ENCODE data around the gene GRK5.

The GRK5 gene

DNA sequence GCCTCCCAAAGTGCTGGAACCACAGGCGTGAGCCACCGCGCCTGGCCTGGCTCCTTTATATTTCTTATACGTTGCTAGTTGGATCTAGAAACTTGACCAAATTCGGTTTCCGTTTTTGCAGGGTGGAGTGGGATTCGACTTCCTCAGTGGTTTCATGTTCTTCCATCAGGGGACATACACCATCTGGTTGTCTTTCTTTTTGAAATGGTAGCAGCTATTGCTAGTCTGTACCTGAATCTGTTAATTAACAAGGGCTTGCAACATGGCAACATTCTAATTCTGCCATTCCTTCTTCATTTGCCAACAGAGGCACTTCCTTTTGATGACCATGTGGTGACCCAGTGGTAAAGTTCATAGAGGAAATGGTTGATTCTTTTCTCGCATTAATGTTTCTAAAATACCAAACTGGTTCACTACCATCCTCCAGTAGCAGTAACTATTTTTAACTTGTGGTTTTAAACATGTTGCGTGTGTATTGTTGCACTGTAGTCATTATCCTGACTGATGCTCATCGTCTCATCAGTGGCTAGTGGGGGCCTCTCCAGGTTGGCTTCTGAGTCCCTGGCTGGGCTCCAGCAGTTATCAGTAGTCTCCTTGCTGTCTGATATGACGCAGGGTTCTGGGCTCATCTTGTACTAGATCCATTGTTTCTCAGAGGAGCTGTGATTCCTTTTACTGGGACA is 175.9 kb downstream of the GRK5 start:
- DNase-seq (ENCODE audit: low spot score): no peak

DNA sequence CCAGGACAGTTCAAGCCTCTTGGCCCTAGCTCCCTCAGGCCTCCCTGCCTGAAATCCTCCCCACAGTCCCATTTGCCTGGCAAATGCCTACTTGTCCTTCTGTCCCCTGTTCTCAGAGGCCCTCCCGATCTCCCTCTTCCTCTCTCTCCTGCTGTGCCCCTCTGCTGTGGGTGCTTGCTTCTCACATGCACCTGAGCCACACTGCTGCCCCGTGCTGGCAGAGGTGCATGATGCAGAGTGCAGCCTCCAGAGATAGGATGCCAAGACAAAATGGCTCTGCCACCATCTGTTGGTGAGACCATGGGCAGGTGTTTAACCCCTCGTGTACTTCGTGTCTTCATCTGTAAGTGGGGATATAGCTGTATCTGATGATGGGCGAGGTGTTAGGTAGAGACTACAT is 176.8 kb downstream of the GRK5 start:
- DNase-seq (ENCODE audit: low spot score): no peak

DNA sequence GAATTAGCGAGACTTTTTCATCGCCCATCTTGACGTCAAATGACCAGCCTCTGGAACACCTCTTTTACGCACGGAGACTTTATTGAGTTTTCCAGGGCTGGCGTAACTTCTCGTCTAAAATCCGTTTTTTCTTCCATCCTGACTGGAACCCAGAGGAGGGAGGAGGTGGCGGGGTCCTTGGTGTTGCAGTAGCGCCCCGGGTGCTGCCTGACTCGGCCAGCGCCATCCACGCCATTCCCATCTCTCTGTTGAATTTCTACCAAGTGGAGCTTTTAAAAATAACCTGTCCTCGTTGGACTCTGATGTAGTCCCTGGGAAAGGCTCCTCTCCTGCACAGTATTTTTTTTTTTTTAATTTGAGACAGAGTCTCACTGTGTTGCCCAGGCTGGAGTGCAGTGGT is 179.3 kb downstream of the GRK5 start:
- DNase-seq (ENCODE audit: low spot score): no peak

DNA sequence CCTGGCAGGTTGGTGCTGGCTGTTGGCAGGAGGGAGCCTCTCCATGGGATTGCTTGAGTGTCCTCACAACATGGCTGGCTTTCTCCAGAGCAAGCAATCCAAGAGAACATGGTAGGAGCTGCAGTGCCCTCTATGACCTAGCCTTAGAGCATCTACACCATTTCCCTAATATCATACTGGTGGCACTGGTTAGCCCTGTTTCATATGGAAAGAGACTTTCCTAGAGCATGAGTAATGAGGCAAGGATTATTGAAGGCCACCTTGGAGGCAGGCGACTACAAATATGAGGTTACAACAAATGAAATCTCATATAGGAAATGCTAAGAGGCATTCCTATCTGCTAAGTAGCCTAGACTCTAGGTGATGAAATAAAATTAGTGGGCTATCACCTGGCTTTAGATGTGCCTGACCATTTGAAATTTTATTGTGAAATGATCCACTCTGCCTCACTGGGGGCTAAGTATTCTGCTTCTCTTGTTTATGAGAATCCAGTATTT is 181.5 kb downstream of the GRK5 start:
- DNase-seq (ENCODE audit: low spot score): no peak

DNA sequence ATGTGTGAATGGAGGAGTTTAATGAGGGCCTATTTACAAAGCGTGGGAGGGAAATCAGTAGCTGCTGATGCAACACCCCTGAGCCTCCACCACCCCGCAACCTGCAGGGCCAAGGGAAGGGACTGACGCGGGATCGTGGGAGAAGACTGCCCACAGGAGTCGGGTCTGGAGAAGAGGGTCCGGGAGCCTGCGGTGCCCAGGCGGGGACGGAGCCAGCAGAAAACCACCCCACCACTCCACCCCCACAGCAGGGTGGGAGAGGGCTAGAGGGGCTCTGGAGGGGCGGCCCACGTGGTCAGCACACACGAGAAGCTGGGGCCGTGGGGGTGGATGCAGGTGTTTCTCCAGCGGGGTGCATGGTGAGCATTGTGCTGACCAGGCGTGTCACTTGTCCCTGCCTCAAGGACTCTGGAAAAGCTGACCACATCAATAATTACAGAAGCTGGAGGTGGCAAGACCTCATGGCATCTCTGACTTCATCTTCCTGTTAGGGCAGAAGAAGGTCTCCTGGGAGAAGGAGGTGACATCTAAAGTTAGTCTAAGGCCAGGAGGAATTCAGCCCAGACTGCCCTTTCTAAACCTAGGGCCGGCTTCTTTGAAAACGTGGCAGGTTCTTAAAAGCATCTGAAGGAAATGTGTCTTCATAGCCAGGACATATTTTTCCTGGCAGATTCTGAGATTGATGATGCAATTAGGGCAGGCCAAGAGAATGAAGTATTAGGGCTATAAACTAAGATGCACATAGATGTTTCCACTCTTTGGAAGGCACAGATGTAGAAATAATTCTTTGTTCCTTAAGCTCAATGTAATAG is 184.3 kb downstream of the GRK5 start:
- peak; percentile 51 for DNase-seq (ENCODE audit: low spot score)

DNA sequence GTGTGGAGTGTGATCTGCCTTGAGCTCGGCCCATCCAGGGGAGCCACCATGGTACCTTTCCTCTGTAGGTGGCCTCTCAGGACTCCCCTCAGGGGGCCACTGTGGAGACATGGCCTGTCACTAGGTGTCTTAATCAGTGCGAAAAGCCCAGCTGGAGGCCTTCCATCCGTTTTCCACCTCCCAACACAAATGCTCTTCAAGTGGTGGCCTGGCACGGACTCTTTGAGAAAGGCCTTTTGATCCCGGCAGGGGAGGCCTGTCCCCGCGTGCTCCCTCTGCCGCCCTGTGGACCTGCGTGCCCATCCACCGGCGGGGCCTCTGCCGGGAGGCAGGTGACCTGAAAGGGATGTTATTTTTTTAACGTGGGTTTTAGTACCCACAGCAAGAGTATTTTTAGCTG is 185.6 kb downstream of the GRK5 start:
- no peak for DNase-seq (ENCODE audit: low spot score)

DNA sequence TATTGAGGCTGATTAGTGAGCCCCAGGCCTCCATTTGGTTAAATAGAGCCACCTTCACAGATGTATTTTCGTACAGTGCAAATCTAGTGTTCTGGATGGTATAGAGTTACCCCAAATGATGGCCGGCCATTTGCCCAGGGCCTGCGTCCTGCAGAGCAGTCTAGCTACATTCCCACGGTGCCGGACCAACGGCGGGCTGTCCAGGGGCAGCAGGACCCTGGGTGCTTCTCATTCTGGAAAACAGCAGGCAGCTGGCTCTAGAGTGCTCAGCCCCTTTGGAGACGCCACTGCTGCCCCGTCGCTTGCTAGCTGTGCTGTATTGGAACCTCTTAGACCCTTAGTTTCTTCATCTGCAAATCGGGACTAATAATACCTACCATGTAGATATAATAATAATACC is 186.1 kb downstream of the GRK5 start:
- no peak for DNase-seq (ENCODE audit: low spot score)

DNA sequence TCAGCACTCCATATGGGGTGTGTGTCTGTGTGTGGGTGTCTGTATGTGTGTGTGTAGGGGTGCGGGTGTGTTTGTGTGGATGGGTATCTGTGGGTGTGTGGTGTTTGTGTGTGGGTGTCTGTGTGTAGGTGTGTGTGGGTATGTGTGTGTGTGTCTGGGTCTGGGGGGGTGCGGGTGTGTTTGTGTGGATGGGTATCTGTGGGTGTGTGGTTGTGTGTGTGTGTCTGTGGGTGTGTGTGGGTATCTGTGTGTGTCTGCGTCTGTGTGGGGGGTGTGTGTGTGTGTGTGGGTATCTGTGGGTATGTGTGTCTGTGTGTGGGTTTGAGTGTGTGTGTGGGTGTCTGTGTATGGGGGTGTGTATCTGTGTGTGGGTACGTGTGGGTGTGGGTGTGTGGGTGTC is 186.5 kb downstream of the GRK5 start:
- no peak for DNase-seq (ENCODE audit: low spot score)

DNA sequence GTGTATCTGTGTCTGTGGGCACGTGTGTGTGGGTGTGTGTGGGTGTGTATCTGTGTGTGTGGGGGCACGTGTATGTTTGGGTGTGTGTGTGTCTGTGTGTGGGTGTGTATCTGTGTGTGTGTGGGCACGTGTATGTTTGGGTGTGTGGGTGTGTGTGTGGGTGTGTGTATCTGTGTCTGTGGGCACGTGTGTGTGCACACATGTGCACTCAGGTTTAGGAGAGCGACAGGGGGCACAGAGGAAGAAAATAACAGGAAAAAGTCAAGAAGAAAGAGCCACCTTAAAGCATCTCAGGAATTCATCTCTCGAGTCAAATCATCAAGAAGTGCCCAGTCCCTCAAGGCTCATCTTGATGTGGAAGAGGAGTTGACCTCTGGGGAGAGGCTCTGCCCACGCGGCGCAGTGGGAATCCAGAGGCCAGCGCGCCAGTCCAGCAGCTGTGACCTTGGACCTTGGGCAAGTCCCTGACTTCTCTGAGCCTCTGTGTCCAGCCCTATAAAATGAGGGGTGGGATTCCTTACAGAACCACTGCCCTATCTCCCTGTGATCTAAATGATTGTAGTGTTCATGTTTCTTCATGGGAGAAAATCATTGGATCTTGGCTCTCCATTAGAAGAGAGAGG is 187.4 kb downstream of the GRK5 start:
- DNase-seq (ENCODE audit: low spot score): no peak

DNA sequence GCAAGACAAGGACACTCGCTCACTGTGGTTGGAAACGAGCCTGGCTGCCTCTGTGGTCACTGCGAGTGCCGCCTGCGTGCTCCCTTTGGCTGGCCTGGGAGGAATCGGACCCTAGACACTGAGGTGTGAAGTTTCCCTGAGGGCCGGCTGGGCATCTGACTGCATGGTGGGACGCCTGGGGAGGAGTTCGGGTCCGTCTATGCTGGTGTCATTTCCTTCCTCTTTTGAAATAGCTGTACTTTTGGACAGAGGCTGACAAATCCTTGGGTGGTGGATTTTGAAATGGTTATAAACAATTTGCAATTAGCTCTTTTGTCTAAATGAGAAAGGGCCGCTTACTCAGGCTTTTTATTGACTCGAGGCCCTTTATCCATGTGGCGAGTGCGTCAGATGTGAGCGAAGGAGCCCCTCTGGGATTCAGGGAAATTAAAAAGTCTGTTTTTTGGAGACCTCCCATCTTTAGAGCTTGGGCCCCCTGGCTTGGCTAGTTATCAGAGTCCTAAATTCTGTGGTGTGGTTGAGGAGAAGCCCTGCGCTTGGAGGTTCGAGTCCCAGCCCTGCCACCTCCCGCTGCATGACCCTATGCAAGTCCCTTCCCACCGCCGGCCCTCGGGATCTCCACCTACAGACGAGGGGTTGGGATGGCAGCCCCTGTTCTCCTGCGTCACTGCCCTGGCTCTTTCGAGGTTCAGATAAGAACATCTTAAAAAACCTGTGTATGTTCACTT is 188.1 kb downstream of the GRK5 start:
- DNase-seq (ENCODE audit: low spot score): no peak

DNA sequence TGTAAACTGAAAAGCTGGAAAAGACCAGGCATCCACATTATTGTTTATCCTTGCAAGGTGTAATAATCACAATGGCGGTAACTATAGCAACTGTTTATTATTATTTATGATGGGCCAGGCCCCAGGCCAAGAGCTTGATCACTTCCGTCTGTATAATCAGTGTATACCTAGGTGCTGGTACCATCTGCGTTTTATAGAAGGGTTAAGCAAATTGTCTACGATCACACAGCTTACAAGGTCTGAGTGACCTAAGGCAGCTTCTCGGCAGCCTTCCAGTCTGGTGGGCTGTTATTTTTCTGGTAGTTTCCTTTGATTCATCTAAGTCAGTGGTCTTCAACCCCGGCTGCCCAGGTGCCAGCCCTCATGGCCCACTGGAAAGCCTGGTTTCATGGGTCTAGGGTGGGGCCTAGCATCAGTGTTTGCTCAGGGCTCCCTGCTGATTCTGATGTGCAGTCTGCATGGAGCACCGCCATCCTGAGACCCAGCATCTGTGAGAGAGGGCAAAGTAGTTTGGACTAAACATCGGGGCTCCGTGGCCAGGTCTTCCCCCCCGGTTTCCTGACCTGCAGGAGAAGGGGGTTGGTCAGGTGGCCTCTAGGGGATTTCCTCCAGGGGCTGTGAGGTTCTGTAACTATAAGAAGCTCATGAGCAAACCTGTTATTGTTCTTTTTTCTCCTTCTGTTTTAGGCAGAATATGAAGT is 188.8 kb downstream of the GRK5 start:
- DNase-seq (ENCODE audit: low spot score): no peak

DNA sequence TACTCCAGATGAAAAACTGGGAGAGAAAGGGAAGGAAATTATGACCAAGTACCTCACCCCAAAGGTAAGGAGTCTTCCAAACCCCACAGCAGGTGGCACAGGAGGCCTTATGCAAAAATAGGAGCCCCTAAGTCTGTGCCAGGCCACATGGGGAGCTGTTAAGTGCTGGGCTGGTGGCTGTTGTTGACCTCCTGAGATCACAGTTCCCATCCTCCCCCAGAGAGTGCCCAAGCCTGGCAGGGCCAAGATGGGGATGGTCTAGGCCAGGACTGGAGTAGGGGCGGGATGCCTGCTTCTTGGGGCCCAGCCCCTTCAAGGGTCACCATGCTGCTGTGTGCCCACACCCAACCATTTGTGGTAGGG is 189.3 kb downstream of the GRK5 start:
- DNase-seq (ENCODE audit: low spot score): no peak

DNA sequence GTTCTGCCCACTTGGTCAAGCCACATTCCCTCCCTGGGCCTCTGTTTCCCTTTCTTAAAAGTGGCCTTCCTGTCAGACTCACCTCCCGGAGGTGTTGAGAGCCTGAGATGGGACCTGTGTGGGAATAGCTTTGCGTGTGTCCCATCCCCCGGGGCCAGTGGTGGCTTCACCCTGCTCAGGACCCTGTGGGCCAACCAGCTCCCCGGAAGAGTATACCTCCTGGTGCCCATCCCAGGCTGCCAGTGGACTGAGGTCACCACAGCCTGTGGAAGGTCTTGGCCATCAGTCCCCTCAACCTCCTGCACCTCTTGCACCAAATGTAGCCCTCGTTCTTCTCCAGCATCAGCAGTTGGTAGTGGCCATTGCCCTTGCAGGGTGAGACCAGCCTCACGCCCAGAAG is 190.0 kb downstream of the GRK5 start:
- no peak for DNase-seq (ENCODE audit: low spot score)

DNA sequence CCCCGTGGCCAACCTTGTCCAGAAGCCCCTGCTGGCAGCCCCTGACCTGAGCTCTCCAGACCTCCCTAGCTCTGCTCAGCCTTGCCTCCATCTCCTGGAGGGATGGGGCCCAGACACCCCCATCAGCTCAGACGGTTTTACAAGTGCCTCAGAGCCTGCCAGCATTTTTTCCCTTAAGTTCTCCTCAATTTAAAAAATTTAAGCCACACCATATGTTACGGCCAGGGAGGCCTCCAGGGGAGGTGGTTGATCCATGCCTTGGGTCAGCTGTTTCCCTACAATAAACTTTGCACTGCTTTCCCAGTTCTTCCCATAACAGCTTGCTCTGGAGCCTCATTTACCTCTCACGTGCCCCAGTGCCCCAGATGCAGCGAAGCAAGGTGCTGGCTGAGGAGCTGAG is 191.6 kb downstream of the GRK5 start:
- DNase-seq (ENCODE audit: low spot score): no peak

DNA sequence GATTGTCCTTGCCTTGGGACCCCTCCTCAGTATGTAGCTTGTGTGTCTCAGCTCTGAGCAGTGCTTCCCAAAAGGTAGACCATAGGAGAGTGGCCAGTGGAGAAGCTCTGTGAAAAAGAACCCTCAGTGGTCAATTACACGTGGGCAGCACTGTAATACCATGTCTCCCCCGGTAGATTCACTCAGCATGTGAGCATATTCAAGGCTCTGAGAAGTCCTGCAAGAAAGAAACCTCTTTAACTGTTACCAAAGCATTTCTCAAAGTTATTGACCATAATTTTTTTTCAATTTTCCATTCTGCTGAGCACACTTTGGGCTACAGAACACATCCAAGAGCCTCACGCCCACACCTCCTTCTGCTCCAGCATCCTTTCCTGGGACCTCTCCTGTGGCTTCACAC is 192.1 kb downstream of the GRK5 start:
- no peak for DNase-seq (ENCODE audit: low spot score)

DNA sequence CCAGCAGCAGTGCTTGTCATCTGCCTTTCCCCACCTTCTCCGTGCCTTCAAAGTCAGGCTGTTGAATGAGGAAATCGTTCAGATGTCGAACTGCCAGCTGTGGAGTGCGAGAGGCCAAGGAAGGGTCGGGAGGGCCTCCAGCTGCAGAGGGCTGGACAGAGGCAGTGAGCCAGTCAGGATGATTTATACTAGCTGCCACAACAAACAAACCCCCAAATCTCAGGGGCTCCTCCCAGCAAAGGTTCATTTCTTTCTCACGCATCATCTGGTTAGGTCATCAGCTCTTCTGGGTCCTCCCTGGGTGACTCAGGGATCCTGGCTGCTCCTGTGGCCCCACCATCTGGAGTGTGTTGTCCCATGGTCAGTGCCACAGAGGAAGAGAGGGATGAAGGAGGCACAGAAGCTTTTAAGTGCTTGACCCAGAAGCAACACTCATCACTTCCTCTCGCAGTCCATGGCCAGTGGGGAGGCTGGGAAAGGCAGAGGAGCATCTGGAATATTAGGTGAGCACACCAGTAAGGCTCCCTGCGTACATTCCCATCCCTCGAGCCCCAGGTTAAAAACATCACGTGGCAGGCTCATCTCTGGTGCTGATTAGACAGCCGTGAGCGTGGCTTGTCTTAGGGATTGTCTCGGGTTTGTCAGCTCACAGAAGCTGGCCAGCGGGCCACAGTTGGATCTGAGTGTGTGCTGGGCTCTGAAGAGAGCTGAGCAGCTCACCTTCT is 194.5 kb downstream of the GRK5 start:
- peak; percentile 99 for DNase-seq (ENCODE audit: low spot score)

DNA sequence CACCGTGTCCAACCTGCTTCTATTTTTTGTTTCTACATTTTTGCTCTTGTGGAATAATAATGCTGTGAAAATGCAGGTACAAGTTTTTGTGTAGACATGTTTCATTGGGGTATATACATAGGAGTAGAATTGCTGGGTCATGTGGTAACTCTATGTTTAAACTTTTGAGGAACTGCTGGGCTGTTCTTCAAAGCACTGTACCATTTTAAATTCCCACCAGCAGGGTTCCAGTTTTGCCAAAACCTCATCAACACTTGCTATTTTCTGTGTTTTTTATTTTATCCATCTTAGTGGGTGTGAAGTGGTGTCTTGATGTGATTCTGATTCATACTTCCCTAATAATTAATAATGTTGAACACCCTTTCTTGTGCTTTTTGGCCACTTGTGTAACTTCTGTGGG is 196.6 kb downstream of the GRK5 start:
- DNase-seq (ENCODE audit: low spot score): no peak

DNA sequence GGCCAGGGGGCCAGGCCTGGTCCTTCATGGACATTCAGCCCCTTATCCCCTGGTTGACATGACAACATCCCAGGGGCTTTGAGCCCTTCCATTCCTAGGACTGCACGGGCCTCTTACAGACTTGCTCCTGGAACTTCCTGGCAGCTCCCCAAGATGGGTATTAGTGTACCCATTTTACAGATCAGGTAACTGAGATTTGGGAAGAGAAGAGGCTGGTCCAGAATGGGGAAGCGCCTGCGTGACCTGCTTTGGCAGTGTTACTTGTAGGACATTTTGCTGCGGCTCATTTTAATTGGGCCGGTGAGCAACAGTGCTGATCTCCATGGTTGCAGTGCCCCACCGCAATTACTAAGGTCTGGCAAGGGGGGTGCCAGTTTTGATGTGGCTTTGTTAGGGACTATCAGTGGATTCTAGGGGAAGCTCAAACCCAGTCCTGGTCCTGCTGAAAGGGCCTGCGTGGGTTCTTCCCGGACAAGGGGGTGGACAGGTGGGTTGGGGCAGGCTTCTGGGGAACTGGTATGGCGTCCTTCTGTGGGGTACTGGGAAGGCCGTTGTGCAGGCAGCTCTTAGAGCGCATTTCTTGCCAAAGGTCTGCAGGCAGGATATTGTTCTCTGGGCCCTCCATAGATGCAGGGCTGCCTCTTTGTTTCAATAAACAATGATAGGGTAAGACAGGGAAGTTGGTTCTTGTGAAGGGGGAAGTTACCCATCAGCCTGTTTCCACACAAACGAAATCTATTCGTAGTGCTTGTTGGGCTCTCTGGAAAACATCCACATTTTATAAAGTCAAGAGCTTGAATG is 197.5 kb downstream of the GRK5 start:
- DNase-seq (ENCODE audit: low spot score): no peak

DNA sequence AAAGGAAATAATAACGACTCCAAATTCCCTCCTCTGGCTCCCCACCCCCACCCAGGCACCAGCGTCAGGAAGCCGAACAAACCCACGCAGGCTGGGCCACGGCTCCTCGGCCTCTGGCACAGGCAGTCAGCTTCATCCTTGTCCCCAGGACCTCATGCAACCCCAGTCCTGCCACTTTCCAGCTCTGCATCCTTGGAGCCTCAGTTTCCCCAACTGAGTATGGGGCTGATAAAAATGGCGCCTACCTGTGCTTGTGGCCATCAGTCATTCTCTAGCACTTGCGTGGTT is 198.1 kb downstream of the GRK5 start:
- DNase-seq (ENCODE audit: low spot score): no peak

DNA sequence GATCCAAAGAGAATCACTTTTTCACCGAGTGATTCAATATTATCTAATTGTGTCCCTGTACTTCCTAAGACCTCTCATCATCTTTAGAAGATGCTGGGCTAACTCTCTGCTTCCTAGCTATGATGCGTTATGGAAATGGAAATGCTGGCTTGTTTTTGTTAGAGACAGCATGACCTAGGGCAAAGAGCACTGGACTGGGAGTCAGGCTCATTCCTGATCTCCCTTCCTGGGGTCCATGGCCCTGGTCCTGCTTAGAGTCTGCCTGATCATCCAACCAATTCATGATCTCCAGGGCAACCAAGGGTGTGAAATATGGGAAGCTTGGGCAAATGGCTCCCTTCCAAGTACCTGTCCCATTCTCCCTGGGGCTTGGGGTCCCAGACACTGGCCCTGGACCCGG is 198.8 kb downstream of the GRK5 start:
- DNase-seq (ENCODE audit: low spot score): no peak
